CD1c-positive myeloid dendritic cell (primary cell): ENCODE results near the gene SSTR5.

Source experiments
- DNase-seq: peaks from one replicate; pipeline ENCODE4 v3.0.0-alpha.2; 2016; ENCODE audit errors: extremely low spot score

The SSTR5 gene

GRCh38 chr16:1102921-1103635 lies 30.5 kb downstream of the SSTR5 start:
- DNase-seq: peak; percentile 68

DNA sequence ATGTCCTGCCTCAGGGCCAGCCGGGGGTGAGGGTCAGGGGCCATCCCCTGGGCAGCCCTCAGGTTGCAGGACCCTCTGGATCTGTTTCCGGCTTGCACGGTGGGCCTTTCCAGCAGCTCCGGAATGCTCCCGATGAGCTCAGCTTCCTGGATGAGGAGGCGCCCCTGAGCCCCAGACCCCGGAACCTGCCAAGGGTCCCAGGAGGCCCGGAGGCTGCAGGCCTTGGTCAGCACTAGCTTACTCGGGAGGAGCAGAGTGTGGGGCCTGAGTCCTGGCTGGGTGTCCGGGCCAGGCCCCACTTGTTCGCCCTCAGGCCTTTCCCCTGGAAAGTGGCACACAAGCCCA lies 31.1 kb downstream of the SSTR5 start:
- no peak for DNase-seq

- peak; percentile 37 for DNase-seq
Observed at GRCh38 chr16:1105888-1106620, 33.5 kb downstream of the SSTR5 start.

- DNase-seq: no peak
Observed at GRCh38 chr16:1106659-1107058, 34.1 kb downstream of the SSTR5 start.

GRCh38 chr16:1107141-1107540 lies 34.6 kb downstream of the SSTR5 start:
- DNase-seq: no peak

DNA sequence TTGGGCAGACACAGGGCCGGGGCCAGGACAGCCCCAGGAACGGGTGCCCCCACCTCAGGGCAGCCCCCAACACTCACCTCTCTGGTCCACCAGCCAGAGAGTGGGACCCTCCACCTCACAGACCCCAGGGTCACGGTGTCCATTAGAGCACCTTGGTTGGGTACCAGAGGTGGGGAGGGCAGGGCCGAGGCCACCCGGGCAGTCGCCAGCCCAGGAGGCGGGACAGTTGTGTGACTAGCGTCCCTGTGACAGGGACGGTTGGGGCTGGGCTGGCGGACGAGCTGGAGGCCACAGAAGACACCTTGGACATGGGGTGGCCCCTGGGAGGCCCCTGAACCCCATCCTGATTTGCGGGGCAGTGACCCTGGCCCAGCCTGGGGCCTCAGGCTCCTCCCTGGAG lies 35.2 kb downstream of the SSTR5 start:
- DNase-seq: no peak

- DNase-seq: no peak
Observed at GRCh38 chr16:1108299-1109252, 36.0 kb downstream of the SSTR5 start.

GRCh38 chr16:1109648-1110047 lies 37.1 kb downstream of the SSTR5 start:
- DNase-seq: no peak

DNA sequence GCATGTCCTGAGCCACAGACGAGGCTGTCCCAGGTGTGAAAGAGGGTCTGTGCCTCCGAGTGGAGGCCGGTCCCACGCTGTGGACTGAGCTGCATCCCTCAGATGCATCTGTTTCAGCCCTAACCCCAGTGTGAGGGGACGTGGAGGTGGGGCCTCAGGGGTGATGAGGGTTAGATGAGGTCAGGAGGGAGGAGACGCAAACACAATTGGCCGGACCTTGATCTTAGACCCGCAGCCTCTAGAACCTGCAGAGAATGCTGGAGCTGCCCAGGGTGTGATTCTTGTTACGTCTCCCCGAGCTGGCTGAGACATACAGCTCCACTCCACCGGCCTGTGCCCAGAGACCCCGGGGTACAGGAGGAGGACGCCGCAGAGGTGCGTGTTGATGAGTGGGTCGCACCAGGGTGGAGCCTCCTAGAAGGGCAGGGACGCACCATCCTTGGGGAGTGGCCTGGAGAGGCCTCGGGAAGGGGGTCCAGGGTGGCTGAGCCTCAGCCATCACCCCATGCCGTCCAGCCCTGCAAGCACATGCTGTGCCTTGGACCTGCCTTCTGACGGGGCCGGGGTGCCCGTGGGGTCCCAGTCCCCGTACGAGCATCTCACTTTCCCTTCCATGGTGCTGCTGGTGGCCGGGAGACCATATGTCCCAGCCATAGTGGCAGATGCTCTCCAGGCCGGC lies 40.1 kb downstream of the SSTR5 start:
- no peak for DNase-seq

GRCh38 chr16:1113489-1113888 lies 40.9 kb downstream of the SSTR5 start:
- DNase-seq: no peak

DNA sequence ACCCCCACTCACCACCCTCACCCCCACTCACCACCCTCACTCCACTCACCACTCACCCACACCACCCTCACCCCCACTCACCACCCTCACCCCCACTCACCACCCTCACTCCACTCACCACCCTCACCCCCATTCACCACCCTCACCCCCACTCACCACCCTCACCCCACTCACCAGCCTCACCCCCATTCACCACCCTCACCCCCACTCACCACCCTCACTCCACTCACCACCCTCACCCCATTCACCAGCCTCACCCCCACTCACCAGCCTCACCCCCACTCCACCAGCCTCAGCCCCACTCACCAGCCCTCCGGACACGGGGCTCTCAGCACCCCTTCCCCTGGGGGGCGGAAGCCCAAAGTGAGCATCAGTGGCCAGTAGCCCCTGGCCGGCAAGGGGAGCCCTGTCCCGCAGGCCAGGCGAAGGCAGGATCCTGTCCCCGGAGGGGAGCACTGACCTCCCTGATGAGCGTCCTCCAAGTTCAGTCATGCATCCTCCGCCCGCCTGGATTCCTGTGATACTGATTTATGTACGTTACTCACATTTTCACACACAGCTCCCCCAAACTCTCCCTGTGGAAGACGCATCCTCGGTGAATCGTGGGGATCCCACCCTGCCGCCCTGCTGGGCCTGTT lies 41.5 kb downstream of the SSTR5 start:
- no peak for DNase-seq

DNA sequence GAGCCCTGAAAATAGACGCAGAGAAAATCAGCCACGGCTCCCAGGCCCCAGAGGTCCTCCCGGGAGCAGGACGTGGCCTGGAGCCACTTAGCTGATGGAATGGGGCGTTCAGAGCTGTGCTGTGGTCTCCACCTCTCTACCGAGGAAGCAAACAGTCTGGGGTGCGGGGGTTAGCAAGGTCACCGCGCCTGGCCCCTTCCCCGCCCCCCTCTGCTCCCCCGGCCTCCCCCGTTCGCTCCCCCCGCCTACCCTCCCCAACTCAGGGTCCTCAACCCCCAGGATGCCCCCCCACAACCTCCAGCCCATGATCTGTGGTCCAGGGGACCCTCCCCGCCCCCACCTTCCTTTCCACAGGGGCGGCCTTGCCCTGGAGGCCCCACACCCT lies 44.1 kb downstream of the SSTR5 start:
- DNase-seq: no peak

- no peak for DNase-seq
Observed at GRCh38 chr16:1117176-1117900, 44.8 kb downstream of the SSTR5 start.

DNA sequence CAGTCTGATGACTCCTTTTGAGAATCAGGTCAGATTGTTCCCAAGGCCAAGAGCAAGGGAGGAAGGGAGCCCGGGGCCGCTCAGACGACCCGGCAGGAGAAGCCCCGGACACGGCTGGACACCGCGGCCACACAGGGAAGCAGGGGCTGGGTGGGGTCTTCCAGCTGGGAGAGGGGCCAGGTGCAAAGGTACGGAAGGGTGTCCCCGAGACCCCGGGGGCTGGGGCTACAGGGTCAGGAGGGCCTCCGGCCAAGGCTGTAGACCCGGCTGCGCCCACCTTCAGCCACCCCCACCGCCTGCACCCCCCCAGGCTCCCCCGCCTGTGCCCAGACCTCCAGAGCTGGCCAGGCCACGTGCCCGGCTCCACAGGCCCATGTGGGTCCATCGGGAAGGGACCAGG lies 45.4 kb downstream of the SSTR5 start:
- DNase-seq: no peak

DNA sequence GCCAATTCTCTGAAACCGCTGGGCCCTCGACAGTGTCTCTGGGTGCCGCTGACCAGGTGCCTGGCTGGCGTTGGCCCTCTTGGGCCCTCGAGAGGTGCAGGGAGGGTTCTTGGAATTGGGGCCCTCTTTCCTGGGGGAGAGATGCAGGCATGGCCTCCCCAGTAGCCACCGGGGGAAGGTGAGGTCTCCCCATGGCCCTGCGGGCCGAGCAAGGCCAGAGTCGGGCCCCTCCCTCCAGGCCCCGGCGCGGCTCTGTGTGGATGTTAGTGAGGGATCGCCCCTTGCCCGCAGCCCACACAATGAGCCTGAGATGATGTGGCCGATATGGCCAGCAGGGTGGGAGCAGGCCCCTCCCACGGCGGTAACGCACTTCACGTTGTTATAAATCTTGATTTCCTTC lies 46.6 kb downstream of the SSTR5 start:
- no peak for DNase-seq

GRCh38 chr16:1119766-1120576 lies 47.4 kb downstream of the SSTR5 start:
- no peak for DNase-seq

DNA sequence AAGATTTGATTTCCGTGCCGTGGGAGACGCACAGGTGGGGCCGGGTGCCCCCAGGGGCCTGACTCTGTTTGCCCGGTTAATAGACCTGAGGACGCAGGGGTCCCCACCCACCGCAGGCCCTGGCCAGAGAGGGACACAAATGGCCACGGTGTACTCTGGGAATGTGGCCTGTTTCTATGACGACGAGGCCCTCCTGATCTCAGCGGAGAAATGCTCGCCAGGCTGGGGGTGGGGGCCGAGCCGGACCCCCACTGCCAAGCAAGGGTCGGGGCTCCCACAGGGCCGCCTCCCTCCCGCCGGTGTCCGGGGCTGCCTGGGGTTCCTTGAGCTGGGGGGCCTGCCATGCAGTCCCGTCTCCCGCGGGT lies 48.0 kb downstream of the SSTR5 start:
- DNase-seq: no peak

- no peak for DNase-seq
Observed at GRCh38 chr16:1121009-1121408, 48.5 kb downstream of the SSTR5 start.

DNA sequence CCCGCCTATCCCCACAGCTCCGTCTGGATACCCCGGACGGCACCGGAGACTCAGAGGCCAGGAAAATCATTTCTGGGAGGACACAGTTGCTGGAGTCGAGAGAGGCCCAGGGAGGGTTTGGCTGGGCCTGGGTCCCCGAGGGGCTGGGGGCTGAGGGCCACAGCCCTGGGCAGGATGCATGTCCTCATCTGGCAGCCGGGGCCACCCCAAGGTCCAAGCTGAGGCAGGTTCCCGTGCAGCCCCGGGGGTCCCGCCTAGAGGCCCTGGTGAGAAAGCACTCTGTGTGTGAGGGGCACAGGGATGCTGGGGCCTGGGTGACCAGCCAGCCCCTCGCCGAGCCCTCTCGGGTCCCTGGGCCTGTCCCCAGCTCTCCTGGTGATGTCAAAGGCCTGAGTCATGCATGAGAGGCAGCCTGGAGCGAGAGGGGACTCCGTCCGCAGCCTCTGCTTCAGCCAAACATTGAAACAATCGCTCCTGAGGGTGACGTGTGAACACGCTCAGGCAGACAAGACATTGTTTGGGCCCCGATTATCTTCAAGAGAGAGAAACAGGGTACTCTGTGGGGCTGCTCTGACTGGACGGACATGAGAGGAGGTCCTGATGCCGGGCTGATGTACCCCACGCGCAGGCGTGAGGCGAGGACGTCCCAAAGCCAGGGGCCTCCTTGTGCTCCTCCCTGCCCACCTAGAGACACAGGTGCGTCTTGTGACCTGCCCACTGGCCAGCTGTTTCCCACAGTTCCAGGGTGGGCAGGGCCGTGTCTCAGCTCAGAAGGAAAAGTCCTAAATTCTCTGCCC lies 49.3 kb downstream of the SSTR5 start:
- DNase-seq: no peak
